Rectal smooth muscle tissue (tissue), 1 donor: ENCODE results near the gene DPP3.
"Not testable (repeated sequence)": the region's sequence is repeated elsewhere in the genome, so short reads cannot be mapped to it uniquely, and the experiment has no call there.

ENCODE experiments used
- H3K27ac ChIP-seq: one replicate; pipeline ENCODE4 v1.7.0; 2013; ENCODE audit warnings: low read depth, low read length, inconsistent platforms
- H3K27me3 ChIP-seq: one replicate; pipeline ENCODE4 v1.7.0; 2013; ENCODE audit warnings: low read length; ENCODE audit not compliant: control insufficient read depth, insufficient read depth
- H3K36me3 ChIP-seq: one replicate; pipeline ENCODE4 v1.7.0; 2013; ENCODE audit warnings: low read length; ENCODE audit not compliant: control insufficient read depth, insufficient read depth
- H3K4me1 ChIP-seq: one replicate; pipeline ENCODE4 v1.7.0; 2013; ENCODE audit warnings: low read length; ENCODE audit not compliant: control insufficient read depth, insufficient read depth
- H3K4me3 ChIP-seq: one replicate; pipeline ENCODE4 v1.7.0; 2013; ENCODE audit warnings: low read length
- H3K9ac ChIP-seq: one replicate; pipeline ENCODE4 v1.7.0; 2013; ENCODE audit warnings: low read length

Gene DPP3

DNA sequence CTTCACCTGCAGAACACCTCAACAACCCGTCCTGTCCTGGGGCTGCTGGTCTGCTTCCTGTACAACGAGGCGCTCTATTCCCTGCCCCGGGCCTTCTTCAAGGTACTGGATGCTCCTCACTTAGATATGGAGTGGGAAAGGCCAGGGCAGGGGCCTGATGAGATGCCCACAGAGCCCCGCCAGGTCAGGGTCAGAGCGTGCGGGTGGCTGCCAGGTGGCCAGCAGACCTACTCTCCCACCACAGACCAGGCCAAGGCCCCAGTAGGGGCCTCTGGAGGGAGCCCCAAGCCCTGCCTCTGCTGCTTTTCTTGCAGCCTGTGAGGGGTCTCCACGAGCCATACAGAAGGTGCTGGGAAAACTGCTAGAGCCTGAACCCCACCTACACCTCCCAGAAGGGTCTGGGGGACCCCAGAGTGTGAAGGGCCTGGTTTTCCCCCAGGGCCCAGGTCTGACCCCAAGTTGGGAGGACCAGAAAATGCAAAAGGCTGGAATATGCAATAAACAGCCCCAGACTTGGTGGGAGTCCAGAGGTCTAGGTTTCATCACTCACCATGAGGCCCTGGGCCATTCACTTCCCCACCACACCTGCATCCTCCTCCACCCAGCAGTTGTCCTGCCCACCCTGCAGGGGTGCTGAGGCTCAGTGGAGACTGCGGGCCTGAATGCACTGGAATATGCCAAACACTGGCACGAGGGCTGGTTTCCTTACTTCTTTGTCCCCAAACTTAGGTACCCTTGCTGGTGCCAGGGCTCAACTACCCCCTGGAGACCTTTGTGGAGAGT lies 50.9 kb downstream of the DPP3 start:
- Histone ChIP-seq H3K36me3 (peaks cover 6% of the 10 kb centered on the region), H3K4me3 (no peak overlapping the region), H3K9ac (no peak overlapping the region), H3K27ac (no peak overlapping the region), H3K27me3 (no peaks in the 10 kb centered on the region), H3K4me1 (no peaks in the 10 kb centered on the region)

DNA sequence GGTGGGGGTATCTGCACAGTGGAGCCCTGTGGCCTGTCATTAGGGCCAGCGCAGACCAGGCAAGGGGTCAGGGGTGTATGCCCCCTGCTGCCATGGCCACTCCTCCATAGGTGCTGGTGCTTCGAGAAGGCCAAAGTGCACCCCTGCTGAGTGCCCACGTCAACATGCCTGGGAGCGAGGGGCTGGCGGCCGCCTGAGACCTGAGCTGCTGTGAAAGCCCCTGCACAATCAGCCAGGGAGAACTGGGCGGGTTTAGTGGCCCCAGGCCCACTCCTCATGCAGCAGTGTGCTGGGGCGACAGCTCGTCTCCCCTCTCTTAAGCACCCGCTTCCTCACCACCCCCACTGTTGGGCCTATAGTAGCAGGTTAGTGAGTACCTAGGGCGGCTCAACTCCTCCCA lies 51.6 kb downstream of the DPP3 start:
- Histone ChIP-seq H3K9ac (no peak overlapping the region), H3K4me1 (no peaks in the 10 kb centered on the region), H3K27ac (no peak overlapping the region), H3K4me3 (no peak overlapping the region), H3K27me3 (no peaks in the 10 kb centered on the region), H3K36me3 (peaks cover 4% of the 10 kb centered on the region)

DNA sequence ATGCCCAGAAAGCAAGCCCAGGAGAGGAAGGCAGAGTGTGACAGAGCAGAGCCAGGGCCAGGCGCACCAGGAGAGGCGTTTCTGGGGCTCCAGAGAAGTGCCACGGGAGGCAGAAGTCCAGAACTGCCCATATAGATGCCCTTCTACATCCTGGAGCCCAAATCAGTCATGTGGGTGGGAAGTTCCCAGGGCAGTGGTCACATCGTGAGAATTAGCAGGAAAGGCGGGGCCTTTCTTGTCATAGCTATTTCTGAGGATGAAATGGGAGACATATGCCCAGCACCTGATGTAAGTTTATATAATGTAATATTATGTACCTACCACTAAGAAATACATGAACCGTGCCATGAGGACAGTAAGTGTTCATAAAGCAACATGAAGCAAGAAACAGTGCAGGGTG lies 52.5 kb downstream of the DPP3 start:
- Histone ChIP-seq H3K4me1 (no peaks in the 10 kb centered on the region), H3K36me3 (peaks cover 4% of the 10 kb centered on the region), H3K27ac (no peak overlapping the region), H3K4me3 (no peak overlapping the region), H3K27me3 (no peaks in the 10 kb centered on the region), H3K9ac (no peak overlapping the region)

DNA sequence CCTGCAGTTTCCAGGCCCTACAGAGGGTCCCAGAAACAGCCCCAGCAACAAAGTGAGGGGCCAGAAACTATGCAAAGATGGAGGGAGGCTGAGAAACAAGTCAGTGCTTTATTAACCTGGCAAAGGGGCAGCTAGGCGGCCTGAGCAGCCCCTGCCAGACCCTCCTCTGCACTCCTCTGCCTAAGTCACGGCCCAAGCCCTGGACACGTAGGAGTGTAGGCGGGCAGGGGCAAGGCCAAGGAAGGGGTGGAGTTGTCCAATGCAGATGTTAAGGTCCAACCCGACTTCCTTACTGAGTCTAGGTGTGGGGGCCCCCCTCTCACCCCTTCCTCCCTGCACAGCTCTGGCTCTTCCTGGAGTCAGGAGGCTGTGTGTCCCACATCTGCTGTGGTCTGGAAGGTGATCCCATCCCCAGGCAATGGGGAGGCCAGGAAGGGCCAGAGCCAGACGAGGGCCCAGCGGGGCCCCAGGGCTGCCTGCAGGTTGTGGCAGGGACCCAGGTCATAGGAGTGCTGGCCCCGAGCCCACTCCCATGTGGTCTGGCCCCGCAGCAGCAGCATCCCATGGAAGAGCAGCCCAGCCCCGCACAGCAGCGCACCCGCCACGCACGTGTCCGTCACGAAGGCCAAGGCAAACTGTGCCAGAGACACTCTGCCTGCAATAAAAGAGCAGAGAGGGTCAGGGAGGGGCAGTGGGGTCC lies 59.1 kb downstream of the DPP3 start:
- Histone ChIP-seq H3K4me1 (peaks cover 3% of the 10 kb centered on the region), H3K9ac (no peak overlapping the region), H3K27ac (no peak overlapping the region), H3K36me3 (peaks cover 11% of the 10 kb centered on the region), H3K4me3 (no peak overlapping the region), H3K27me3 (no peaks in the 10 kb centered on the region)

DNA sequence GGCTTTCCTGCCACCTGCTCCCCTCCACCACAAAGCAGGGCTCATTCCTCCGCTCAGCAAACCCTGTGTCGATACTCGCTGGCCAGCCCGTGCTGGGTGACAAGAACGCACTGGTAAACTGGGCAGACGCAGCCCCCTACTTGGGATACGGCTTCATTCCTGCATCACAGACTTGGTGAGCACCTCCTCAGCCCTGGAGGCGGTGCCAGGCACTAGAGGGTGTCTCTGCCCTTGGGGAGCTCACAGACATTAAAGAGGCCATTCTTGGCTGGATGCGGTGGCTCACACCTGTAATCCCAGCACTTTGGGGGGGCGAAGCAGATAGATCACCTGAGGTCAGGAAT lies 59.6 kb downstream of the DPP3 start:
- Histone ChIP-seq H3K4me3 (no peak overlapping the region), H3K4me1 (peaks cover 3% of the 10 kb centered on the region), H3K36me3 (peaks cover 11% of the 10 kb centered on the region), H3K9ac (no peak overlapping the region), H3K27me3 (no peaks in the 10 kb centered on the region), H3K27ac (no peak overlapping the region)

DNA sequence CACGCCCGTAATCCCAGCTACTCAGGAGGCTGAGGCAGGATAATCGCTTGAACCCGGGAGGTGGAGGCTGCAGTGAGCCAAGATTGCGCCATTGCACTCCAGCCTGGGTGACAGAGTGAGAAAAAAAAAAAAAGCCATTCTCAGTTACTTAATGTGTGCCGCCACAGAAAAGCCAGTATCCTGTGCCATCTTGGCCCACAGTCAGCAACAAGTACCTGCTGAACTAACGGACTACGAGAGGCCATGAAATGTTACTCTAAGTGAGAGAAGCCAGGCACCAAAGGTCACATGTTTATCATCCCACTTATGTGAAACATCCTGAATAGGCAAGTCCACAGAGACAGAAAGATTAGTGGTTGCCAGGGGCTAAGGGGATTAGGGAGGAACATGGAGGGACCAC lies 60.4 kb downstream of the DPP3 start:
- not testable (repeated sequence) for H3K4me3 ChIP-seq, H3K4me1 ChIP-seq, H3K27ac ChIP-seq, H3K27me3 ChIP-seq, H3K9ac ChIP-seq
- H3K36me3 ChIP-seq: peaks cover 11% of the 10 kb centered on the region

DNA sequence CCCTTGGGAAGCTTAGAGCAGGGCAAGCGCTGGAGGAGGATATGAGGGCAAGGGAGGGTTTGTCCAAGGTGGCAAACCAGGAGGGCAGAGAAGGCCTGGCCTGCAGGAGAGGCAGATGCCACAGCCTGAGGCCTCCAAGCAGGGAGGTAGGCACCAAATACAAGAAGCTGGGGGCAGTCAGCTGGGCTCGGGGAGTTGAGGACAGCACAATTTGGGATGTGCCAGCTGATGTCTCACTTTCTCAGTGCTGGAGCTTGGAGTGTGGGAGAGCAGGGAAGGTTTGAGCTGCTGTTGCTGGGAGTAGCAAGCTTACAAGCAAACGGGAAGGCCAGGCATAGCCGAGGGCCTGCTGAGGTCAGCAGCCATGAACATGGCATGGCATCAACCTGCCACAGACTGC lies 61.7 kb downstream of the DPP3 start:
- Histone ChIP-seq H3K27ac (no peak overlapping the region), H3K4me1 (peaks cover 6% of the 10 kb centered on the region), H3K4me3 (no peak overlapping the region), H3K36me3 (peaks cover 11% of the 10 kb centered on the region), H3K9ac (no peak overlapping the region), H3K27me3 (no peaks in the 10 kb centered on the region)

DNA sequence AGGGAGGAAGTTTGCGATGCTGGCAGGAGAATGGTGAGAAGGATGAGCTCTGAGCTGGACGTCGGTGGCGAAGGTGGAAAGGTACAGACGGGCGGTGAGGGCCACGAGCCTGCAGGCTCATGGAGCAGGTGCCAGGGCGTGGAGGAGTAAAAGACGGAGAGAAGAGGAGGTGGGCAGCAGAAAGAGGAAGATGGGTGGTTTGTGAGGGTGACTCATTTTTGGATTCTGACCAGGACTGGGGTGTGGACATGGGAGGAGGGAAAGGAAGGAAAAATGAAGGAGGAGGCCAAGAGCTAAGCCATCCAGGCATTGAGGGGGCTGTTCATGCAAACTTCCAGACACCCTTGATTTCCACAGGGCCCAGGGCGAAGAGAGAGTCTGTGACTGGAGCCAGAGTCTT lies 62.1 kb downstream of the DPP3 start:
- H3K27ac ChIP-seq: no peak overlapping the region
- H3K4me1 ChIP-seq: peaks cover 6% of the 10 kb centered on the region
- no peak overlapping the region for H3K4me3 ChIP-seq
- H3K36me3 ChIP-seq: peaks cover 11% of the 10 kb centered on the region
- H3K27me3 ChIP-seq: no peaks in the 10 kb centered on the region
- H3K9ac ChIP-seq: no peak overlapping the region

DNA sequence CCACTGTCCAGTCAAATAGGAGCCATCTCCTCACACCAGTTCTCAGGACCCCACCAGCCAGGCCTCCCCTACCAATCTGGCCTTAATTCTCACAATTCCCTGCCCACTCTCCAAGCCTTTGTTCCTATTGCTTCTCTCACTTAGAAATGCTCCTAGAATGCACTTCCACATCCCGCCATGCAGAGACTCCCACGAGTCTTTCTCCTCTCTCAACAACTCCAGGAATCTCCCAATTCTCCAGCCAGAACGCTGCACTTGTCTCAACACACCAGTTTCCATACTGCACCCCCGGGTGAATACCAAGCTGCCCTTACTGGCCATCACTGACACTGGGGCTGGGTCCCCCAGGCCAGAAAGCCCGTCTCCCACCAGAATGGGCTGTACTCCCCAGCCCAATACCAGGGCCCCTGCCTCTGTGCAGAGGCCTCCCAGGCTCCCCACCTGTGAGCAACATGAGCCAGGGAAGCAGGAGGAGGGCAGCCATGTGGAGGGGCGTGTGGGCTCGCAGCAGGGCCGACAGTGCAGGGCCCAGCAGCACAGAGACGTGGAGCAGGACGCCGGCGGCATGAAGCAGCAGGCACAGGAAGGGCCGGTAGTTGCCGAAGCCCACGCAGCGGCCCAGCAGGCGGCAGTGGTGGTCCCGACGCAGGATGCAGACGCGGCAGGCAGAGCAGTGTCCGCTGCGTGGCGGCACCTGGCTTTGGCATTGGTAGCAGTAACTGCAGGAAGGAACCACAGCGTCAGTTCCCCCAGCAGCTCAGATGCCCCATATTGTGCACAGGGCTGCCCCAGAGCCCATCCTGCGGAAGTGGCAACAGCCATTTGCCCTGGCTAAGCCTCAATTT lies 63.3 kb downstream of the DPP3 start:
- no peak overlapping the region for H3K27ac ChIP-seq
- H3K36me3 ChIP-seq: peaks cover 11% of the 10 kb centered on the region
- H3K9ac ChIP-seq: no peak overlapping the region
- no peaks in the 10 kb centered on the region for H3K27me3 ChIP-seq
- peaks cover 6% of the 10 kb centered on the region for H3K4me1 ChIP-seq
- peak overlapping the region; percentile 37 for H3K4me3 ChIP-seq

DNA sequence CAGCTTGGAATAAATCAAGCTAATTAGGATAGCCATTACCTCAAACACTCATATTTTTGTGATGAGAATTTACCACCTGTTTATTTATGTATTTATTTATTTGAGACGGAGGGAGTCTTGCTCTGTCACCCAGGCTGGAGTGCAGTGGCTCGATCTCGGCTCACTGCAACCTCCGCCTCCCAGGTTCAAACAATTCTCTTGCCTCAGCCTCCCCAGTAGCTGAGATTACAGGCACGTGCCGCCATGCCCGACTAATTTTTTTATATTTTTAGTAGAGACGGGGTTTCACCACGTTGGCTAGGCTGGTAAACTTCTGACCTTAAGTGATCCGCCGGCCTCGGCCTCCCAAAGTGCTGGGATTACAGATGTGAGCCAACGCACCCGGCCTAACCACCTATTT lies 64.7 kb downstream of the DPP3 start:
- not testable (repeated sequence) for H3K4me1 ChIP-seq, H3K27me3 ChIP-seq, H3K9ac ChIP-seq, H3K36me3 ChIP-seq, H3K27ac ChIP-seq
- H3K4me3 ChIP-seq: peak overlapping the region; percentile 68

DNA sequence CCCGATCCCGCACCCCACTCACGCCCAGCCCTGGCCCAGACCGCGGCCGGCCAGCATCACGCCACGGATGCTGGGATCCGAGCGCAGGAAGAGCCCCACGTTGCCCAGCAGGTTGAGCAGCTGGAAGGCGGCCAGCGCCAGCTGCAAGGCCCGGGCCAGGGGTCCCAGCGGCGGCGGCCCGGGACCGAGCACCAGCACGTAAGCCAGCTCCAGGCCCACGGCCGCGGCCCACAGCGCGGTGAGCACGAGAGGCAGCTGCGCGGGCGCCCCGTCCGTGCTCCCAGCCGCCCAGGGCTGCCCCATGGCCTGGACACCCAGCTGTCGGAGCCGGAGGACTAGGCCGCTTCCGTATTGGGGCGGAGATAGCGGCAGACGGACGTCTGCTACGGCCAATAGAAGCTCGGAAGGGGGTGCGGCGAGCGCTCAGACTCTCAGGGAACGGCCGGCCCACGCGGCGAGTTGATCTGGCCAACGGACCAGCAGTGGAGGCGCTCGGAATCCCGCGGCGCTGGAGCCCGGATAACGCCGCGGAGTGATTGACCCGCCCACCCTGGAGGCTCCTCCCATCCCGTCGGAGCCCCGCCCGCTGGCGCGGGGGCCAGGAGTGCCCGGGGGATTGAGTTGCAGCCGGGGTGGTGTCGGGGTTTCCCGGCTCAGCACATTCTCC lies 65.6 kb downstream of the DPP3 start, which contains the start of gene ZDHHC24:
Gene ZDHHC24 (minus strand): TSS at position 348 of the 667 bp plus-strand sequence. CDS start 45 bp downstream, at position 303.
- Histone ChIP-seq H3K9ac (peak within 1 kb of the TSS; percentile 8), H3K4me1 (peaks cover 6% of the 10 kb centered on the region), H3K27ac (peak within 1 kb of the TSS; percentile 58), H3K36me3 (peaks cover 7% of the 10 kb centered on the region), H3K27me3 (no peaks in the 10 kb centered on the region), H3K4me3 (peak within 1 kb of the TSS; percentile 68)

DNA sequence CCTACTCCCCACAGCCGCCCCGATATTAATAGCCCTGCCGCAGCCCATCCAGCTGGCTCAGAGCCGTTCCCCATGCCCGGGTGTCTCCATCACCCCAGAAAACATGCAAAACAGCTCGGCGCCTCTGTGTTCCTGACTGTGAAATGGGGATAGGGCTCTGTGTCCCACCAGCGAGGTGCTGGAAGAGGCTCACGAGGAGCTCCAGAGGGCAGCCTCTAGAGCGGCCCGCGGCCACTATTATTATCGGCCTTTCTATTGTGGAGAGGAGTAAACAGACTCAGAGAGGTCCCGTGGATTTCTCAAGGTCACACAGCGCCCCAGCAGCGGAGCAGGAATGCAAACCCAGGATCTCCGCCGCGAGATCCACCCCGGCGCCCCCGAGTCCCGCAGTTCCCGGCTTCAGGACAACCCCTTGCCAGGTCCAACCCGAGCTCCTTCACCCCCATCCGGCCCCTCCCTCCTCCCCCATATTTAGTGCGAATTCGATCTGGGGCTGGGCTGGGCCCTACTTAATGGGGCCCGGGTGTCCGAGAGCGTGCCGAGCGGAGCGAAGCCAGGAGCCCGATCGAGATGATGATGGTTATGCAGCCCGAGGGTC lies 66.2 kb downstream of the DPP3 start, which contains the start of gene ACTN3:
Gene ACTN3 (plus strand): TSS at position 536 of the 598 bp plus-strand sequence. CDS start 35 bp downstream, at position 571.
- H3K4me1 ChIP-seq: peaks cover 6% of the 10 kb centered on the region

More for the DNA sequence above, 66.2 kb downstream of the DPP3 start, which contains the start of gene ACTN3:
- peak within 1 kb of the TSS; percentile 8 for H3K9ac ChIP-seq
- no peaks in the 10 kb centered on the region for H3K27me3 ChIP-seq
- peak within 1 kb of the TSS; percentile 68 for H3K4me3 ChIP-seq
- H3K36me3 ChIP-seq: peaks cover 7% of the 10 kb centered on the region
- peak within 1 kb of the TSS; percentile 58 for H3K27ac ChIP-seq
